ENCODE data around the gene RGS11. TPM values are rescaled to one million over a fixed set of nuclear protein-coding genes. Genes with fewer than 3 reads are reported as not detected.

The RGS11 gene
- total and polyA plus RNA-seq, 4 donors: 1.8 to 5.6 (median 3.2) TPM

- Histone ChIP-seq H3K9me3 (ENCODE audit: control insufficient read depth in 4 of 4, insufficient read depth in 3 of 4, low read length in 3 of 4) (no peaks in the 10 kb centered on the region), H3K9ac (ENCODE audit: insufficient read depth in 1 of 2, low read length in 2 of 2) (no peak overlapping the region), H3K4me1 (ENCODE audit: control insufficient read depth in 5 of 5, insufficient read depth in 5 of 5, low read length in 5 of 5) (peaks cover 0 to 5% (median 0%) of the 10 kb centered on the region in 5 donors), H3K36me3 (ENCODE audit: control insufficient read depth in 4 of 4, insufficient read depth in 4 of 4, low read length in 4 of 4) (peaks cover 0 to 41% (median 11%) of the 10 kb centered on the region in 4 donors), H3K27me3 (ENCODE audit: control insufficient read depth in 3 of 3, insufficient read depth in 3 of 3, low read length in 2 of 3) (no peaks in the 10 kb centered on the region), H3K27ac (ENCODE audit: low read depth in 1 of 2, low read length in 1 of 2) (no peak overlapping the region), H3K4me3 (no peak overlapping the region)
- no peak for TF ChIP-seq CTCF (IDR thresholded peaks at IDR 0.05; ENCODE audit: control extremely low read depth, extremely low read depth)
- DNase-seq: no peak
- 89 to 93% methylated on average over 14 of the region's 14 CpGs for WGBS, 2 donors
- no peak for ATAC-seq (ENCODE audit: insufficient read depth, low FRiP score)
Observed at GRCh38 chr16:265002-265529, 10.7 kb downstream of the RGS11 start.

- no peak overlapping the region for H3K9ac ChIP-seq (ENCODE audit: insufficient read depth in 1 of 2, low read length in 2 of 2)
- ATAC-seq (ENCODE audit: insufficient read depth, low FRiP score): no peak
- H3K4me1 ChIP-seq (ENCODE audit: control insufficient read depth in 5 of 5, insufficient read depth in 5 of 5, low read length in 5 of 5): peaks cover 0 to 5% (median 0%) of the 10 kb centered on the region in 5 donors
- no peak overlapping the region for H3K27ac ChIP-seq (ENCODE audit: low read depth in 1 of 2, low read length in 1 of 2)
- no peak for DNase-seq
- no peak for TF ChIP-seq CTCF (IDR thresholded peaks at IDR 0.05; ENCODE audit: control extremely low read depth, extremely low read depth)
- H3K9me3 ChIP-seq (ENCODE audit: control insufficient read depth in 4 of 4, insufficient read depth in 3 of 4, low read length in 3 of 4): no peaks in the 10 kb centered on the region
- H3K27me3 ChIP-seq (ENCODE audit: control insufficient read depth in 3 of 3, insufficient read depth in 3 of 3, low read length in 2 of 3): no peaks in the 10 kb centered on the region
- 93 to 97% methylated on average over 23 of the region's 23 CpGs for WGBS, 2 donors
- peaks cover 0 to 47% (median 13%) of the 10 kb centered on the region in 4 donors for H3K36me3 ChIP-seq (ENCODE audit: control insufficient read depth in 4 of 4, insufficient read depth in 4 of 4, low read length in 4 of 4)
- no peak overlapping the region for H3K4me3 ChIP-seq
Observed at GRCh38 chr16:264440-264951, 11.2 kb downstream of the RGS11 start.

- no peak for ATAC-seq (ENCODE audit: insufficient read depth, low FRiP score)
- Histone ChIP-seq H3K36me3 (ENCODE audit: control insufficient read depth in 4 of 4, insufficient read depth in 4 of 4, low read length in 4 of 4) (peaks cover 0 to 49% (median 13%) of the 10 kb centered on the region in 4 donors), H3K9ac (ENCODE audit: insufficient read depth in 1 of 2, low read length in 2 of 2) (no peak overlapping the region), H3K4me1 (ENCODE audit: control insufficient read depth in 5 of 5, insufficient read depth in 5 of 5, low read length in 5 of 5) (peaks cover 0 to 5% (median 0%) of the 10 kb centered on the region in 5 donors), H3K27ac (ENCODE audit: low read depth in 1 of 2, low read length in 1 of 2) (no peak overlapping the region), H3K27me3 (ENCODE audit: control insufficient read depth in 3 of 3, insufficient read depth in 3 of 3, low read length in 2 of 3) (no peaks in the 10 kb centered on the region), H3K4me3 (no peak overlapping the region), H3K9me3 (ENCODE audit: control insufficient read depth in 4 of 4, insufficient read depth in 3 of 4, low read length in 3 of 4) (no peaks in the 10 kb centered on the region)
- WGBS, 2 donors: 96% methylated on average over 17 of the region's 17 CpGs
- TF ChIP-seq CTCF (IDR thresholded peaks at IDR 0.05; ENCODE audit: control extremely low read depth, extremely low read depth): no peak
- DNase-seq: no peak
Observed at GRCh38 chr16:263944-264343, 11.8 kb downstream of the RGS11 start.

Data from lung (tissue), 12 donors.